DND-41 (cell line): ENCODE data around the gene ZNF99.
"Not testable (repeated sequence)": the region's sequence is repeated elsewhere in the genome, so short reads cannot be mapped to it uniquely, and the experiment has no call there.

Experiments used
- EZH2 ChIP-seq: IDR thresholded peaks from 3 replicates; pipeline ENCODE4 v1.6.1; 2012; ENCODE audit warnings: borderline replicate concordance, low read depth, mild to moderate bottlenecking, moderate library complexity, low read length, inconsistent platforms; ENCODE audit not compliant: severe bottlenecking
- TF ChIP-seq, protein P1 (sequence below): IDR thresholded peaks from 2 replicates; pipeline ENCODE4 v1.5.1; 2012; ENCODE audit warnings: borderline replicate concordance, low read length, moderate library complexity, mild to moderate bottlenecking; ENCODE audit not compliant: poor library complexity, severe bottlenecking; ENCODE audit errors: extremely low read depth

DNA sequence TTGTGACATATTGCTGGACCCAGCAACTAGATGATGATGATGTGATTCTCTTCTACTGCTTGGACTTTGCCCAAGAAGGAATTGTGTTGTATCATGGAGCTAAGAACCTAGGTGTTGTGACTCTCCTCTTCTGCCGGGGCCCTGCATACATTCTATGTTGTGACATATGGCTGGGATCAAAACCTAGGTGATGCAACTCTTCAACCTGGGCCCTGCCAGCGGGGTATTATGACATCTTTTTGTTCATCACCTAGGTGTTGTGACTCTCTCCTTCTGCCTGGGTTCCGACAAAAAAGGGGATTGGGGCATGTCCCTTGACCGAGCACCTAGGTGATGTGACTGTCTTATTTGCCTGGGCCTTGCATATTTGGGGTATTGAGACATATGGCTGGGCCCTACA lies 55.7 kb downstream of the ZNF99 start:
- TF ChIP-seq, protein P1, sequence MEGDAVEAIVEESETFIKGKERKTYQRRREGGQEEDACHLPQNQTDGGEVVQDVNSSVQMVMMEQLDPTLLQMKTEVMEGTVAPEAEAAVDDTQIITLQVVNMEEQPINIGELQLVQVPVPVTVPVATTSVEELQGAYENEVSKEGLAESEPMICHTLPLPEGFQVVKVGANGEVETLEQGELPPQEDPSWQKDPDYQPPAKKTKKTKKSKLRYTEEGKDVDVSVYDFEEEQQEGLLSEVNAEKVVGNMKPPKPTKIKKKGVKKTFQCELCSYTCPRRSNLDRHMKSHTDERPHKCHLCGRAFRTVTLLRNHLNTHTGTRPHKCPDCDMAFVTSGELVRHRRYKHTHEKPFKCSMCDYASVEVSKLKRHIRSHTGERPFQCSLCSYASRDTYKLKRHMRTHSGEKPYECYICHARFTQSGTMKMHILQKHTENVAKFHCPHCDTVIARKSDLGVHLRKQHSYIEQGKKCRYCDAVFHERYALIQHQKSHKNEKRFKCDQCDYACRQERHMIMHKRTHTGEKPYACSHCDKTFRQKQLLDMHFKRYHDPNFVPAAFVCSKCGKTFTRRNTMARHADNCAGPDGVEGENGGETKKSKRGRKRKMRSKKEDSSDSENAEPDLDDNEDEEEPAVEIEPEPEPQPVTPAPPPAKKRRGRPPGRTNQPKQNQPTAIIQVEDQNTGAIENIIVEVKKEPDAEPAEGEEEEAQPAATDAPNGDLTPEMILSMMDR: not testable (repeated sequence)
- not testable (repeated sequence) for TF ChIP-seq EZH2
